Measurements from ENCODE around the gene PDE4B. TPM values are rescaled to one million over a fixed set of nuclear protein-coding genes. Genes with fewer than 3 reads are reported as not detected.

PDE4B gene
- total RNA-seq, 4 donors from 2014 or later = 3.7 to 16.6 (median 5.1) TPM

DNA sequence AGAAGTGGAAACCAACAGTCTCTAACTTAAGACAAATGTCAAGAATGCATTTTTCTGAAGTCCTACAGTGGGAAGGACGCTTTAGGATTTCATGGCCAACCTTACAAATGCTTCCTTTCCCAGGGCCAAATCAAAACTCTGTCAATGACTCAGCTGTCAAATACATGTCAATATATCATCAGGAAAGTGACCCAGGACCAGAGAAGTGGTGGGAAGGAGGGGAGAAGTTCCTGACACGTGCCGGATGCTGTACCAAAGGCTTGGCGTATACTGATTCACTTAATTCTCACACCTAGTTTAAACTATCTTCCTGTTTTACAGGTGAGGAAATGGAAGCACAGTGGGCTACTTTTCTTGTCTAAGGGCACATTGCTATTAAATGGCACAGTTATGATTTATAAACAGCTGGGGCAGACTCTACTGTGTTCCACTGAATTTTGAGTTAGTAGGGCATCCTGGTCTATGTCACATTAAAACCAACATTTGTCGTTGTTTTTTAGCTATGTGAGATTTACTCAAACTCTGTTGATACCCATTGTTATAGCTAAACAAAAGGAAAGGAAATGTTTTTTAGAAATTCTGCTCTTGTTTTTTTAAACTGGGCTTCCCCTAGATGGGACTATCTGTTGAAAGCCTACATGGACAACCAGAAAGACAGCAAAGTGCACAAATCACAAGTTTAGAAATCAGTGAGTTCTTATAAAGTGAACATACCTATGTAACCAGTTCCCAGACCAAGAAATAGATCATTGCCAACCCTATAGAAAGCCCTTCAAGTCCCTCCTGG lies 533.1 kb downstream of the PDE4B start:
- WGBS = 94% methylated on average over 5 of the region's 5 CpGs
- intact Hi-C loops (cut with DNase I) = no loop called here
- H3K4me3 ChIP-seq = no peak overlapping the region
- peaks cover 3 to 13% (median 7%) of the 10 kb centered on the region in 4 donors for H3K4me1 ChIP-seq
- DNase-seq (ENCODE audit: extremely low spot score) = no peak
- TF ChIP-seq POLR2AphosphoS5 (IDR thresholded peaks at IDR 0.05) (no peak), EP300 (IDR thresholded peaks at IDR 0.05) (no peak), POLR2A (IDR thresholded peaks at IDR 0.05; ENCODE audit: low read depth) (no peak)
- TF ChIP-seq, protein P1, sequence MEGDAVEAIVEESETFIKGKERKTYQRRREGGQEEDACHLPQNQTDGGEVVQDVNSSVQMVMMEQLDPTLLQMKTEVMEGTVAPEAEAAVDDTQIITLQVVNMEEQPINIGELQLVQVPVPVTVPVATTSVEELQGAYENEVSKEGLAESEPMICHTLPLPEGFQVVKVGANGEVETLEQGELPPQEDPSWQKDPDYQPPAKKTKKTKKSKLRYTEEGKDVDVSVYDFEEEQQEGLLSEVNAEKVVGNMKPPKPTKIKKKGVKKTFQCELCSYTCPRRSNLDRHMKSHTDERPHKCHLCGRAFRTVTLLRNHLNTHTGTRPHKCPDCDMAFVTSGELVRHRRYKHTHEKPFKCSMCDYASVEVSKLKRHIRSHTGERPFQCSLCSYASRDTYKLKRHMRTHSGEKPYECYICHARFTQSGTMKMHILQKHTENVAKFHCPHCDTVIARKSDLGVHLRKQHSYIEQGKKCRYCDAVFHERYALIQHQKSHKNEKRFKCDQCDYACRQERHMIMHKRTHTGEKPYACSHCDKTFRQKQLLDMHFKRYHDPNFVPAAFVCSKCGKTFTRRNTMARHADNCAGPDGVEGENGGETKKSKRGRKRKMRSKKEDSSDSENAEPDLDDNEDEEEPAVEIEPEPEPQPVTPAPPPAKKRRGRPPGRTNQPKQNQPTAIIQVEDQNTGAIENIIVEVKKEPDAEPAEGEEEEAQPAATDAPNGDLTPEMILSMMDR (IDR thresholded peaks at IDR 0.05) = no peak
- no peaks in the 10 kb centered on the region for H3K36me3 ChIP-seq
- H3K9me3 ChIP-seq = no peaks in the 10 kb centered on the region
- no peak overlapping the region for H3K27ac ChIP-seq (replicated peaks in 1 of 4)
- no peaks in the 10 kb centered on the region for H3K27me3 ChIP-seq

DNA sequence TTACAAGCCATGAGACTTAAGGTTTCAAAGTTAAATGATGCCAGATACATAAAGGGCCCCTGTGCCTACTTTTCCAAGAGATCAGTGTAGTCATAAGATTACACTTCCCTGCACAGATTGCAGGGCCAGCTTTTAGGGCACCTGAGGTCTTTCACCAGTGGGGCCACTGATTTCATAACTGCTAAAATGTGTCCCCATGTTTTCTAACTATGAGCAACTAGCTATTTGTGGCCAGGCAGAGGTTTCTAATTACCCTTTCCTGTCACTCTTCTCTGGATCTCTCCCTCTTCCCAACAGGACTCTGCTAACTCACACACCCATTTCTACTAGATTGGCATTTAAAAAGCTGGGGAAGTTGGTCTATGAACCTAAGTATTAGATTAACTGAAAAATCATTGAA lies 534.2 kb downstream of the PDE4B start:
- no peak overlapping the region for H3K27ac ChIP-seq (replicated peaks in 1 of 4)
- TF ChIP-seq, protein P1 (IDR thresholded peaks at IDR 0.05) = no peak
- TF ChIP-seq POLR2AphosphoS5 (IDR thresholded peaks at IDR 0.05) (no peak), EP300 (IDR thresholded peaks at IDR 0.05) (no peak), POLR2A (IDR thresholded peaks at IDR 0.05; ENCODE audit: low read depth) (no peak)
- peaks cover 3 to 22% (median 16%) of the 10 kb centered on the region in 4 donors for H3K4me1 ChIP-seq
- H3K27me3 ChIP-seq = no peaks in the 10 kb centered on the region
- H3K36me3 ChIP-seq = no peaks in the 10 kb centered on the region
- DNase-seq (ENCODE audit: extremely low spot score) = no peak
- H3K4me3 ChIP-seq = no peak overlapping the region
- intact Hi-C loops (cut with DNase I) = no loop called here
- H3K9me3 ChIP-seq = no peaks in the 10 kb centered on the region

DNA sequence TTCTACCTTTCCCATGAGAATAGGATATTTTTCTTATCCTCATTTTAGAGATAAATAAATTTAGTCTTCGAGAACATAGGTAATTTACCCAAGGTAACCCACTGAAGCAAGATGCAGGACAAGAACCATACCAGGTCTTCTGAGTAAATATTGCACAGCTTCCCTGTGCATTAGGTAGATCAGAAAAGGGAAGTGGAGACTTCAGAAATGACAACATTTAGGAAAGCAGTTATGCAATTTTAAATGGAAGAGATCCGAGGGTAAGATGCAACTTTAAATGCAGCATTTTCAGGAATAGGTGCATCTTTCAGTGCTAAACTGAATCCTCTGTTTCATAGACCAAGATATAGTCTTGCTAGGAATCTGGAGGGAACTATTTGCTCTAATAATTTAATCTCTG lies 534.9 kb downstream of the PDE4B start:
- 81% methylated on average over 2 of the region's 2 CpGs for WGBS
- H3K4me3 ChIP-seq = no peak overlapping the region
- H3K9me3 ChIP-seq = no peaks in the 10 kb centered on the region
- H3K27me3 ChIP-seq = no peaks in the 10 kb centered on the region
- no peak overlapping the region for H3K27ac ChIP-seq (replicated peaks in 1 of 4)
- intact Hi-C loops (cut with DNase I) = no loop called here
- DNase-seq (ENCODE audit: extremely low spot score) = no peak
- H3K4me1 ChIP-seq = peaks cover 3 to 26% (median 20%) of the 10 kb centered on the region in 4 donors
- no peaks in the 10 kb centered on the region for H3K36me3 ChIP-seq
- TF ChIP-seq, protein P1 (IDR thresholded peaks at IDR 0.05) = no peak
- no peak for TF ChIP-seq EP300 (IDR thresholded peaks at IDR 0.05)
- no peak for TF ChIP-seq POLR2AphosphoS5 (IDR thresholded peaks at IDR 0.05)
- TF ChIP-seq POLR2A (IDR thresholded peaks at IDR 0.05; ENCODE audit: low read depth) = no peak

DNA sequence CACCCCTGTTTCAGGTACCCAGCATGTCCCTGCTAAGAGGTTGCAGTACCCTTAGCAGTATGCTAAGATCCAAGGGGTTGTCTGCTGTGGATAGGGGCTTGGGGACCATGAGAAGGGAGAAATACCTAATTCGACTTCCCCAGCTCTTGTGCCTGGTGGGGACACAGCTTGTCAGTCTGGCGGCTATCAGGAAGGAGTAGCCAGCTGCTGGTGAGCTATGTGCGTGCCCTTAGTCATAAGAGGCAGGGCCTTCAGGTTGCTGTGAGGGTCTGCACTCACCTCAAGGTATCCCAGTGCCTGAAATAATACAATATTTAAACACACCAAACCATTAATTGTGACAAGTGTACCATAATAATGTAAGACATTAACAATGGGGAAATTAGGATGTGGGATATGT lies 536.2 kb downstream of the PDE4B start:
- DNase-seq (ENCODE audit: extremely low spot score) = no peak
- no peaks in the 10 kb centered on the region for H3K9me3 ChIP-seq
- no peak overlapping the region for H3K4me3 ChIP-seq
- no peak overlapping the region for H3K27ac ChIP-seq (replicated peaks in 1 of 4)
- intact Hi-C loops (cut with DNase I) = no loop called here
- H3K27me3 ChIP-seq = no peaks in the 10 kb centered on the region
- TF ChIP-seq POLR2A (IDR thresholded peaks at IDR 0.05; ENCODE audit: low read depth) (no peak), POLR2AphosphoS5 (IDR thresholded peaks at IDR 0.05) (no peak), EP300 (IDR thresholded peaks at IDR 0.05) (no peak)
- TF ChIP-seq, protein P1 (IDR thresholded peaks at IDR 0.05) = no peak
- peaks cover 3 to 38% (median 32%) of the 10 kb centered on the region in 4 donors for H3K4me1 ChIP-seq
- WGBS = 100% methylated on average over 1 of the region's 3 CpGs
- H3K36me3 ChIP-seq = no peaks in the 10 kb centered on the region

Data from esophagus muscularis mucosa (tissue), 4 donors.